OCI-LY3 (cell line): ENCODE measurements around the gene HBD.

Experiments used
- EZH2phosphoT487 ChIP-seq: fragments of 200-600 bp; shearing (Covaris generic); IDR thresholded peaks from 2 replicates; pipeline ENCODE4 v1.6.1; 2018; ENCODE audit warnings: antibody characterized with exemption, mixed run types, low read depth
- TF ChIP-seq, protein P1 (sequence below): fragments of 200-600, 300-600 bp; sonication (generic); IDR thresholded peaks from 2 replicates; pipeline ENCODE4 v1.5.1; 2014; ENCODE audit warnings: antibody characterized with exemption, low read length, low read depth

DNA sequence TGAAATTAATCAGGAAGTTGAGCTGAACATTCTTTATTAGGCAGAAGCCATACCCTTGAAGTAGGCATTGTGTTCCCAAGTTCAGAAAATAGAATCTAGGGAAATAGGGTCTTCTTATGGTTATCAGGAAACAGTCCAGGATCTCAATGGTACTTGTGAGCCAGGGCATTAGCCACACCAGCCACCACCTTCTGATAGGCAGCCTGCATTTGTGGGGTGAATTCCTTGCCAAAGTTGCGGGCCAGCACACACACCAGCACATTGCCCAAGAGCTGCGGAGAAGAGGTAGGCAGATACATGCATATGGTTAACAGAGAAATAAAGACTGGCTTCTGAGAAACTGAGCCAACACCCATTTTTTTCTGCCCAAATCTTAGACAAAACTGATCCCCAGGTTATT lies 1.5 kb downstream of the HBD start:
- TF ChIP-seq EZH2phosphoT487 = no peak
- TF ChIP-seq, protein P1, sequence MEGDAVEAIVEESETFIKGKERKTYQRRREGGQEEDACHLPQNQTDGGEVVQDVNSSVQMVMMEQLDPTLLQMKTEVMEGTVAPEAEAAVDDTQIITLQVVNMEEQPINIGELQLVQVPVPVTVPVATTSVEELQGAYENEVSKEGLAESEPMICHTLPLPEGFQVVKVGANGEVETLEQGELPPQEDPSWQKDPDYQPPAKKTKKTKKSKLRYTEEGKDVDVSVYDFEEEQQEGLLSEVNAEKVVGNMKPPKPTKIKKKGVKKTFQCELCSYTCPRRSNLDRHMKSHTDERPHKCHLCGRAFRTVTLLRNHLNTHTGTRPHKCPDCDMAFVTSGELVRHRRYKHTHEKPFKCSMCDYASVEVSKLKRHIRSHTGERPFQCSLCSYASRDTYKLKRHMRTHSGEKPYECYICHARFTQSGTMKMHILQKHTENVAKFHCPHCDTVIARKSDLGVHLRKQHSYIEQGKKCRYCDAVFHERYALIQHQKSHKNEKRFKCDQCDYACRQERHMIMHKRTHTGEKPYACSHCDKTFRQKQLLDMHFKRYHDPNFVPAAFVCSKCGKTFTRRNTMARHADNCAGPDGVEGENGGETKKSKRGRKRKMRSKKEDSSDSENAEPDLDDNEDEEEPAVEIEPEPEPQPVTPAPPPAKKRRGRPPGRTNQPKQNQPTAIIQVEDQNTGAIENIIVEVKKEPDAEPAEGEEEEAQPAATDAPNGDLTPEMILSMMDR = no peak
